HTR-8/SVneo (cell line): Measurements from ENCODE around the gene KSR2.
"Not testable (repeated sequence)": the region's sequence is repeated elsewhere in the genome, so short reads cannot be mapped to it uniquely, and the experiment has no call there.

Experiments
- DNase-seq: peaks from one replicate; pipeline ENCODE4 v3.0.0; 2011; ENCODE audit warnings: low spot score, mixed read lengths; ENCODE audit not compliant: insufficient read length
- FAIRE-seq: peaks from 2 replicates; lab custom pipeline; 2011; peaks lifted over from hg19 to GRCh38; lab: Jason Lieb, UNC

Gene KSR2

DNA sequence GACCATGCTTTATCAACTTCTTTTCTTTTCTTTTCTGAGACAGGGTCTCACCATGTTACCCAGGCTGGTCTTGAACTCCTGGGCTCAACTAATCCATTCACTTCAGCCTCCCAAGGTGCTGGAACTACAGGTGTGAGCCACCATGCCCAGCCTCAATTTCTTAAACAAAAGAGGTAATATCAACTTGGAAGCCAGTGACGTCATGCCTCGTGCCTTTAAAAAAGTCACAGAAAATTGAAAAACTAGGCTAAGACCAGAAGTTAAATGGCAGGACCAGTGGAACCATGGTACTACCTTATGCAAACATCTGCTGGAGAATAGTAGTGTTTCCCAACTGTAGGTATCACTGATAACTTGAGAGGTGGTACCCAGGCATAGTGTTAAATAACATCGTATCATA is 103.3 kb downstream of the KSR2 start:
- FAIRE-seq, result no peak
- DNase-seq, result no peak

DNA sequence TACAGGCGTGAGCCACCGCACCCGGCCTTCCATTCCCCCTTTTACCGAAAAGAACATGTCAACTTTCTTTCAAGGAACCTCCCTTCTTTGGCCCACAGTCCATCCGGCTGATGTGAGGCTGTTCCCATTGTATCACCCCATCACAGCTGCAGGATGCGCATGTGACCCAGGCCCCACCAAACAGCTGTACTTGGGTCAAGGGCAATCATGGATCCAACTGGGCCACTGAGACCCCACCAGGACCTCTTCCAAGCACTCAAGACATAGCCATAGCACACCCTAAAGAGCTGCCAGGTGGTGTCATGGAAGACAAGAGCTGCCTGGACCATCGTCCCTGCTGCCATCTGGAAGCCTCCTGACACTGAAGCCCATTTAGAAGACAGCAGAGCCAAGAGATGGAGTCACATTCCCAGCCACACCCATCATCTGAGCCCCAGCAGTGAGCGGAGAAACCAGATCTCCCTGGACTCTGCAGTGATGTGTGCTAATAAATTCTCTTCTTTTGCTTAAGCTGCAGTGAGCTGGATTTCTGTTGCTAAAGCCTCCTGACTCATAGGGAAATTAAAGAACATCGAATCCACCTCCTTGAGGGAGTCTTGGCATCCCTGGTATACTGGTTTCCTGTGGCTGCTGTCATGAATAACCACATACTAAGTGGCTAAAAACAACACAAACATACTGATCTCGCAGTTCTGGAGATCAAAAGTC is 105.6 kb downstream of the KSR2 start:
- DNase-seq, result no peak
- FAIRE-seq, result no peak

DNA sequence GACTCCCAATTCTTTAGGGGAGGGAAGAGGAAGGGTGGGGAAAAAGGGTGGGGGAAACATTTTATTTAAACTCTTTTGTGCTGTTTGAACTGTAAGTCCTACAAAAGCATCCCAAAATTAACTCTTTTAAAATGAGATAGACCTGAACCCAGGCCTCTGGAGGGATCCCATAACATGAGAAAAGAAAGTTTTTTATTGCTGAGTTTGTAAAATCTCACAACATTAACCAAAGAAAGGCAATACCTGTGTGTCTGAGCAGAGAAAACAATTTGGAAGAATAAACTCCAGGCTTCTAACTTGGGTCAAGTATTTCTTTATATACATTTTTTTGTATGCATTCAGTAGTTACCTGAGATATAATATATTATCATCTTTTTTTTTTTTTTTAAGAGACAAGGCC is 107.1 kb downstream of the KSR2 start:
- no peak for FAIRE-seq
- DNase-seq, result no peak

DNA sequence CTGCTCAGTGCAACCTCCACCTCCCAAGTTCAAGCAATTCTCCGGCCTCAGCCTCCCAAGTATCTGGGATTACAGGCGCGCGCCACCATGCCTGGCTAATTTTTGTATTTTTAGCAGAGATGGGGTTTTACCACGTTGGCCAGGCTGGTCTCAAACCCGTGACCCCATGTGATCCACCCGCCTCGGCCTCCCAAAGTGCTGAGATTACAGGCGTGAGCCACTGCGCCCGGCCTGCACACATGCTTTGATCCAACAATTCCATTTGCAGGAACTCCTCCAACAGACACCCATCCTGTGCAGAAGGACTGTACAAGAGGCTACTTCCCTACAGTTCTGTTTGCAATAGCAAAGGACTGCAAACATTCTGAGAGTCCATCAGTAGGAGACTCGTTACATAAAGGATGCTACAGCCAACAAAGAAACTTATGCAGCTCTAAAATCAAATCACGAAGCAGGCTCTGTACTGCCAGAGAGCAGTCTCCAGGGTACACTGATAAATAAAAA is 108.0 kb downstream of the KSR2 start:
- DNase-seq, FAIRE-seq: not testable (repeated sequence)

DNA sequence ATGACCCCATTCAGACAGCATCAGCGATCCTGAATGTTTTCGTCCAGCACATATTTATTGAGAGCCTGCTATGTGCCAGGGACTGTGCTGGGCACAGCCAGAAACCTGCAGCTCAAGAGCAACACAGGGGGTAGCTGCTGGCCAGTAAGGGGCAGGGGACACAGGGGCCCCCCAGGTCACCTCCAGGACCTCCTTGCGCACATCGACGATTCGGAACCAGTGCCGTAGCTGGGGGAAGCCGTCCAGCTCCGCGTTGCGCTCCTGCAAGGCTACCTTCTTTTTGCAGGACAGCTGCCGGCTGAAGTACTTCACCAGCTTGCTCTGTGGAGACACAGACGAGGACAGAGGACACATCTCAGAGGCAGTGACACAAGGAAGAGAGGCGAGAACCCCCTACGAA is 108.7 kb downstream of the KSR2 start:
- no peak for FAIRE-seq
- DNase-seq, result no peak

DNA sequence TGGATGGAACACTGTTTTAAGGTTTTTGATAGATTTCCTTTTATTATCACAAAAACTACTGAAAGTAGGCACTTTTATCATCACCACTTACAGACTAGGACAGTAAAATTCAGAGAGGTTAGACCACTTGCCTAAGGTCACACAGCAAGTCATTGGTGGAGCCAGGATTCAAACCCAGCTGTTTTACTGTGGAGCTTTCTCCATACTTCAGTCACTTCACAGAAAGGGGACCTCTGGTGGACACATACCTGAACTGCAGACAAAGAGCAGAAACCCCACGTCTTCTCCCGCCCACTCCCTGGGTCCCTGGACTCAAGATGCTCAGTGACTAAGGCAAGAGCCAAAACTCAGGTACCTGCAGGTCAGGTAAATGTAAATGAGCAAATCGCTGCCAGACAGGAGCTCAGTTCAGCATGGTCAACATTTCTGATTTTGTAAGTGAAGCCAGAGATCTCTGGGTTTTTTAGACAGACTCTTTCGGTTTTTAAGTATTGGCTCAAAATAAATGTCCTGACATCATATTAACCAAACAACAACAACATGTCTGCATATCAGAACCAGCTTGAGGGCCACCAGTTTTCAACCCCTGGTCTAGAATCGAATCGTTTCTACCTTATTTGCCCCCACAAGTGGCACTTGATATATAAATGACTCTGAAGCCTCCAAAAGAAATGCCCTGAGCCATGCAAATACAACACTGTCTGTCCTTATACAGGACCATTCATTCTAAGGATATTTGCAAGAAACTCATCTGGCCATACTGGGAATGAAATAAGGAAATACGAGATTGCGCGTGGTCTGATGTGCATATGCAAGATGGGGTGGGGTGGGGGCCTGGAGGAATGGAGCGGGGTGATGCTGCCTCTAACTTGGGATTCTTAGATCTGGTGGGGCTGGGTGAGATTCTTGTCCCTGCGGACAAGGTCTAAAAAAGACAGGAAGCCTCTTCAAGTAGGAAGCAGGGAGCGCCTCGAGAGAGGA is 110.9 kb downstream of the KSR2 start:
- DNase-seq (no peak), FAIRE-seq (no peak)

DNA sequence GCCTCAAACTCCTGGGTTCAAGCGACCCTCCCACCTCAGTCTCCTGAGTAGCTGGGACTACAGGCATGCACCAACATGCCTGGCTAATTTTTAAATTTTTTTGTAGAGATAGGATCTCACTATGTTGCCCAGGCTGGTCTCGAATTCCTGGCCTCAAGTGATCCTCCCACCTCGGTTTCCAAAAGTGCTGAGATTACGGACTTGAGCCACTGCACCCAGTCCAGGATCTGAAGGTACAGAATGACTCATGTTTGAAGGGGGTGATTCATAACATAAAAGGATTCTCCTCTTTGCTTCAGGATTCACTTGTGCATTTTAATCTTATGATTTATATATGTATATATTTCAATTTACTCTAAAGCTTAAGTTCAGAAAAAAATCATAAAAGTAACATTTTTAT is 111.7 kb downstream of the KSR2 start:
- FAIRE-seq, DNase-seq: not testable (repeated sequence)

DNA sequence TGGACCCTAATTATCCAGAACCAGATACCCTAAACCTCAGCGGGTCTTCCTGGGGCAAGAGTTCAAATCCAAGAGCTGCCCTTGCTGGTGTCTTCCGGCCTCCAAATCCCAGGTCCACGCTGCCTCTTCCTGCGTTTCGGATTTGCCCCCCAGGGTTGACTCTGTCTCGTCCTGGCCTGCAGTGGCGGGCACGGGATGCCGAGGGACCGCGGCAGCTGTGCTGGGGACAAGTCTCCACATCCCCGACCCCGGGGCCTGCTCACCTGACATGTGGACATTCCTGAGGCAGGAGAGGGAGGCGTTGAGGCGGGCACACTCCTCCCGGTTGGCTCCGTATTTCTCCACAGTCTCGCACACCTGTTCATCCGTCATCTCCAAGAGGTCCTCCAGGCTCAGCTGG is 113.6 kb downstream of the KSR2 start:
- DNase-seq (no peak), FAIRE-seq (no peak)

DNA sequence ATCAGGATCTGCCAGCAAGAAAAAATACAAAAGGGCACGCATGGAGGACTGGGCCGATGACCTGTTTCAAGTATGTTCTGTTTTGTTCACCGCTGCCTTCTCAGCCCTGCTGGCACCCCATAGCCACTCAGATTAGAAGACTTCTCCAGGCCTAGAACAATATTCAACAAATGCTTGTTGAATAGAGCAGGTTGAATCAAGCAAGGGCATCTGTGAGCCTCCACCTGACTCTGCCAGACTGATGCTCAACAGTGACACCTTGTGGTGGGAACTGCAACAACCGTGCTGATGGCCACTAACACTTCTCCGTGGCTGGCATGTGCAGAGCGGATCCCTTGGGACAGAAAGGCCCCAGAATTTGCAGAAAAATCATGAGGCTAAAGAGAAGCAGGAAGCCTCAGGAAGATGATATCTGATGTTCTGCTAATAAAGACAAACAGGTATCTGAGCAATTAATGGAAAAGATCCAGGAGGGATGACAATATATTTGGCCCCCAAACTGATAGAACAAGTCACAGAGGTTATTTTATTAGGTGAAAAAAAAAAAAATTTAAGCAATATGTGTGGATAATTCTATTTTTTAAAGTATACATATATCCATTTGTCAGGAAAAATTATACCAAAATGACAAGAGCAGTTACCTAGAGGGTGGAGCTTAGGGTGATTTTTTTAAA is 114.3 kb downstream of the KSR2 start:
- DNase-seq (no peak), FAIRE-seq (no peak)

DNA sequence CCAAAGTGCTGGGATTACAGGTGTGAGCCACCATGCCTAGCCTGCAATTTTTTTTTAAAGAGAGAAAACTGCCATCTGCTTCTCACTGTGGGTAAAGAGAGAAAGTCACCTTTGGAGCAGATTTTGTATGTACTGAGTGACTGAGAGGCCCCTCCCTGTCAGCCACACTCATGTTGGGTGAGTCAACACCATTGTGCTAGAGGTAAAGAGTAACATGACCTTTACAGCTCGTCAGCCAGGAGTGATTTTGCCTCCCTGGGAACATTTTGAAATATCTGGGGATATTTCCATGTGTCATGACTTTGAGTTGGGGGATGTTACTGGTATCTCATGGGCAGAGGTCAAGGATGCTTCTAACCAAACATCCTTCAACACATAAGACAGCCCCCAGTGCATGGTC is 115.2 kb downstream of the KSR2 start:
- FAIRE-seq (no peak), DNase-seq (no peak)

DNA sequence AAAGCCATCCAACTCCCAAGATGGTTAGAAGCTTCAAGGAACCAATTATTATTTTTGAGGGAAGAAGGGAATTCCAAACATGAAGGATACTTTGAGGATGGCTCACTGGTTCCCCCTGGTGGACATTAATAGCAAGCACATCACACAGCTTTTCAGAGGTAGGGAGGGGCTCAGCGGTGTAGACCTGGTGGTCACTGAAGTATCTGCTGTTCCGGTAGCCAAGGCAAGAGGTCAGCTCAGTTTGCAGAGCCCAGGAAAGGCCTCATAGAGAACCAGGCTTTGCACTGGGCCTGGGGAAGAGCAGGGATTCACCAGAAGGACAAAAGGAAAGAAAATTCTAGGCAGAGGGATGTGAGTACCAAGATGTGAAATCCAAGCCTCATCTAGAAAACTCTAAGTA is 118.7 kb downstream of the KSR2 start:
- peak; percentile 71 for DNase-seq
- FAIRE-seq, result no peak

DNA sequence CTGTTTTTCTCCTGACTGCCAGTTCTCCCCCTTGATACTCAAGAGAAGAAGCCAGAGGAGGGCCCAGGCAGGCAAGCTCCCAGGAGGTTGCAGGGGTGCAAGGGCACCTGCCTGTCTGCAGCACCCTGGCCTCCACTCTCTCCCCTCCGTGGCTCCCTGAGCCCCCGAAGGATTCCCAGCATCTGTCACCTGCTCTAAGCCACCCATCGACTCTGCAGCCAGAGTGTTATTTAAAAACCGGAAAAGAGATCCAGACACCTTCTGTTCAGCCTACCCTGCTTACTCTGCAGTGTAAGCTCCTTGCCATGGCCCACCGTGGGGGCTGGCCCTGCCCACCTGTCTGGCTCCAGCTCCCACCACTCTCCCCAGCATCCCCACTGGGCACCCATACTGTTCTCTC is 121.4 kb downstream of the KSR2 start:
- FAIRE-seq, result no peak
- DNase-seq, result no peak

DNA sequence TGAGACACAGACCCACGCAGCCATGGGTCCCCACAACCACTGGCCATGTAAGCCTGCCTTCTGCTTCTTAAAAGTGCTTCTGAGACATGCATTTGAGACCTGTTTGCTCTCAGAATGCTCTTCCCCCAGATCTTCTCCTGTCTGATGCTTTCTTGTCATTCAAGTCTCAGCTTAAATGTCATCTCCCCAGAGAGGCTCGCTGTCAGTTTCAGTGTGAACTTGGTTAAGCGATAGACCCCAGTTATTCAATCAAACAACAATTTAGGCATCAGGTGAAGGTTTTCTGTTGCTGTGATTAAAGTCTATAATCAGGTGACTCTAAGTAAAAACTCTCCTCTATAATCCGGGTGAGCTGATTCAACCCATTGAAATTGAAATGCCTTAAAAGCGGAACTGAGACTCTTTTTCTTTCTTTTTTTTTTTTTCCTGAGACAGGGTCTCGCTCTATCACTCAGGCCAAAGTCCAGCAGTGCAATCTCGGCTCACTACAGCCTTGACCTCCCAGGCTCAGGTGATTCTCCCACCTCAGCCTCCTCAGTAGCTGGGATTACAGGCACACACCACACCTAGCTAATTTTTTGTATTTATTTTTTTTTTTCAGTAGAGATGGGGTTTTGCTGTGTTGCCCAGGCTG is 123.4 kb downstream of the KSR2 start:
- DNase-seq, result no peak
- FAIRE-seq, result no peak

DNA sequence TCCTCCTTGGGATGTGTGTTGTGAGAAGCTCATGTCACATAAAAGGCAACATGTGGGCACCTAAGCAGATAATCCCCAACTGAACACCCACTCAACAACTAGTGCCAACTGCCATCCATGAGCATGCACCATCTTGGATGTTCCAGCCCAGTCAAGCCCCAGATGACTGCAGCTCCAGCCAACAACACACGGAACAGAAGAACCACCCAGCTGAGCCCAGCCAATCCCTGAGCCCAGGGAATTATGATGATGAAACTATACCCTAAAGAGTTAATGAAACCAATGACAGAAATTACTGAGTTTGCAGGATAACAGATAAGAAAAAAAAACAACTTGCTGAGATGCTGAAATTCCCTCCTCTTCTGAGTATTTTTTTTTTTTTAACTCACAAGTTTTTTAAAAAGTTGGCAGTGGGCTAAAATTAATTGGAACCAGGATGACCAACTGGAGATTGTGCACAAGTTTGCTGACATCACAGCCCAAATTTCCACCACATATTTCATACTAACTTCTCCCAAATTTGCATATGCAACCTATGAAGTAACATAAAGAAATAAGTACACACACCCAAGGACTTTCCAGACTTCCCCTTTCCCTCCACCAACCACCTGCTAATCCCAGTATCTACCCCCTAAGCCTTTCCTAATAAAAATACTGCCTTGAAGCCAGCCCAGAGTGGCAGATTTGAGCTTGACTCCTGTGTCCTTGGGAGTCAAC is 124.5 kb downstream of the KSR2 start:
- no peak for FAIRE-seq

DNA sequence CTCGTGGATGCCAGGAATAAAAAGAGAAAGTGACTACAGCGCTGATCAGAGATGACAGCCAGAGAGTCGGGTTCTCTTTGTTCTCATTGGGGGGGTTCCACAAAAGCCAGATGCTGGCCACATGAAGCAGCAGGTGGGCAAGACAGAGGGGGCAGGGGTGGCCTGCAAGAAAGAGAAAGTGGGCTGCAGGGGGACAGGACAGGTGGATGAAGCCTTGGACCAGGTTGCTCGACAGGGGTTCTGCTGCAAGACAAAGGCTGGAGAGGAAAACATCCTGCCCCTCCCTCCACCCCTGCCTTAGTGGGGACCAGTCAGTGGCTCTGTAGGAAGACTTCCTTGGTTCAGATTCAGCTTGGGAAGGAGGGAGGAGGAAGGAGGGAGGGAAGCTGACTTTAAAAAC is 126.2 kb downstream of the KSR2 start:
- DNase-seq (no peak), FAIRE-seq (no peak)

More for the DNA sequence above, 124.5 kb downstream of the KSR2 start:
- DNase-seq, result no peak

DNA sequence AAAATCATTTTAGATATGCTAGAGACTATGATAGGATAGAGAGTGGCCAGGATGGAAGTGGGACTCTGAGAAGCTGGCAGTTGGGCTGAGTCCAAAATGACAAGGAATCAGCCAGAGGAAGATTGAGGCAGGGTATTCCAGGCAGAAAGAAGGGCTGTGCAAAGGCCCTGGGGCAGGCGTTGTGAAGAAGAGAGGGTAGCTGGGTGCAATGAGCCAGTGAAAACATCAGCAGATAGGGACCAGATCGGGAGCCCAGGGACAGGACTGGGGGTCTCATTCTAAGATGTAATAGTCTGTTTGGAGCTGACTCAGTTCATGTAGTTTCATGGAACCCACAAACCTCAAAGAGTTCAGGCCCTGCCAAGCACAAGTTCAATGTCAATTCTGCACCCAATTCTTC is 126.6 kb downstream of the KSR2 start:
- FAIRE-seq (no peak), DNase-seq (no peak)

DNA sequence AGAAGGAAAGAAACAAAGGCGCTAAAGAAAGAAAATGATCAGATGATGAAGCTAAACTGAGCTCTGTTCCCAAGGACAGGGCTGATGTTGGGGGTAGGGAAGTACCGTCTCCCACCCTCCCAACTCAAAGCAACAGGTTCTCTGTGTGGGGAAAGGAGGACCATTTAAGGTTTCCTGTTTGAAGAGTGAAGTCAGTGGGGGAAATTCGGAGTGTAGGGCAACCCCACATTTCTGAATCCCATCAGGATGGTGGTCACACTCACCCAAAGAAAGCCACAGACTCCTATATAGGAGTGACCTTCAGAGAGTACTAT is 131.1 kb downstream of the KSR2 start:
- FAIRE-seq, result no peak

DNA sequence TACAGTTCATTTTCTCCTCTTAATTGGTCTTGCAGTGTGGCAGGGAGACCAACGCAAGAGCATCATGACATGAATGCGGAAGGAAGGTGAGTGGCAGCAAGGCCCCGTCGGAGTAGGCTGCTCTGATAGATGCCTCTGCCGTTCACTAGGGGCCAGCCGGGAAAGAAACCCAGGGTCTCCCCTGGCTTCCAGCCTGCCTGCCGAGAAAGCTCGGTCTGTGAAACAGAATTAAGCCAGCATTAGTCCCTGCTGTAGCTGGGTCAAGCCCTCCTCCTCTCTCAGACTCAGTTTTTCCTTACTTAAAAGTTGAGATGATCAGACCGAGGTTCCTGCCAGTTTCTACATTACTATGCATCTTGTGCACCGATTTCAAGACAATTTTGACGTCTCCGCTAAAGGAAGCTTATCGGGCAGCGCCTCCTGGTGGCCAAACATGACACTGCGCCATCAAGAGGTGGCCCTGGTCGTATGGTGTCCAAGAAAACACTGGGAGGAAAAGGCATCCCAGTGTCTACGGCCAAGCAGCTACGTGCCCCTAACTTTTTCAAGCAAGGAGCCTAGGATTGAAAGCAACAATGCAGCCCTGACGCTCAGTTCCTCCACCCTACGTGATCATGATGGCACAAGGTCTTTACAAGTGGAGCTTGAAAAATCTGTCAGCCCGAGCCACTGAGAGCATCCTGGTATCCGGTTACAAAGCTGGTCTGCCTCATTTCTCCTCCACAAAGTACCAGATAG is 131.6 kb downstream of the KSR2 start:
- DNase-seq, result peak; percentile 72
- peak; percentile 59 for FAIRE-seq

More for the DNA sequence above, 131.1 kb downstream of the KSR2 start:
- DNase-seq, result no peak

DNA sequence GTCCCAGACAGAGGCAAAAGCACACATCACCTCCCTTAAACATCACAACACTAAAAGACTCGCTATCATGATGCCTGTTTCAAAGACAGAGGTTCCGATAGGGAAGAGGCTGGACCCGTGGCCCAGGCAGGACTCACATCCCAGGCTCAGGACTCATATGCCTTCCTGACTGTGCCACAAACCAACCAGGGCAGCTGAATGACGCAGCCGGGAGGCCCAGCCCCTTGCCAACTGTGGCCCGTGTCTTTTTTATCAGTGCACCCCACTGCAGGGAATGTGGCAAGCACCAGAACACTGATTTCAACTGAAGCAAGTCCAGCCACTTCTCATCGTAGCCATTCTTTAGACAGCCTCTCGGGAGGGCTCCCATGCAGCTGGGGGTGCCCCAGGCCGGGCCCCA is 132.3 kb downstream of the KSR2 start:
- no peak for FAIRE-seq
- no peak for DNase-seq
